IMR-90 (cell line): ENCODE data around the gene MPPED1. TPM values are rescaled to one million over a fixed set of nuclear protein-coding genes. Genes with fewer than 3 reads are reported as not detected.

Experiments used
- ATAC-seq: fragments of 200-7000 bp; cut with Tn5 transposase; 2 replicates; pipeline ENCODE4 v1.9.1; 2020; ENCODE audit warnings: low read depth, mild to moderate bottlenecking, moderate library complexity
- BruUV-seq: library from RNA; stranded (reverse); fragments of 400-500 nt; replicated peaks from 2 replicates; lab custom pipeline; 2021; lab: Mats Ljungman, UMichigan
- CTCF ChIA-PET: fragments of 300-600 bp; formaldehyde crosslinking; extraction: SDS; loops from one replicate; lab custom pipeline; 2021; ENCODE audit warnings: antibody characterized with exemption; lab: Yijun Ruan, JAX
- POLR2A ChIA-PET: fragments of 300-600 bp; sonication (Branson Sonifier 250); formaldehyde crosslinking; loops from one replicate; lab custom pipeline; 2022; ENCODE audit warnings: antibody characterized with exemption; ENCODE audit not compliant: unreplicated experiment; lab: Charles Lee
- DNase-seq: peaks from one replicate; pipeline ENCODE4 v3.0.0; 2013
- H2AFZ ChIP-seq: replicated peaks from 2 replicates; pipeline ENCODE3; 2013; ENCODE audit warnings: low read length, mild to moderate bottlenecking; ENCODE audit not compliant: poor library complexity
- H2AK5ac ChIP-seq: 2 replicates; pipeline ENCODE4 v1.6.1; 2013; ENCODE audit warnings: low read depth, low read length, inconsistent platforms
- H2AK9ac ChIP-seq: replicated peaks from 2 replicates; pipeline ENCODE3; 2013; ENCODE audit warnings: mild to moderate bottlenecking, low read depth, low read length, moderate library complexity; ENCODE audit not compliant: poor library complexity
- H2BK120ac ChIP-seq: 2 replicates; pipeline ENCODE4 v1.6.1; 2013; ENCODE audit warnings: low read depth, low read length, inconsistent platforms
- H2BK15ac ChIP-seq: 3 replicates; pipeline ENCODE4 v1.6.1; 2013; ENCODE audit warnings: low read depth, low read length, inconsistent platforms
- H2BK20ac ChIP-seq: 2 replicates; pipeline ENCODE4 v1.6.1; 2013; ENCODE audit warnings: low read depth, mild to moderate bottlenecking, inconsistent platforms, low read length, moderate library complexity
- H2BK5ac ChIP-seq: 2 replicates; pipeline ENCODE4 v1.6.1; 2013; ENCODE audit warnings: mild to moderate bottlenecking, low read depth, low read length, inconsistent platforms; ENCODE audit not compliant: poor library complexity, severe bottlenecking
- H3K14ac ChIP-seq: replicated peaks from 2 replicates; pipeline ENCODE4 v1.6.1; 2013; ENCODE audit warnings: low read depth, low read length, inconsistent platforms
- H3K18ac ChIP-seq: 2 replicates; pipeline ENCODE4 v1.6.1; 2013; ENCODE audit warnings: low read depth, low read length, control low read depth
- H3K23ac ChIP-seq: 2 replicates; pipeline ENCODE4 v1.6.1; 2013; ENCODE audit warnings: low read depth, low read length, inconsistent platforms
- H3K27ac ChIP-seq: 2 replicates; pipeline ENCODE4 v1.5.1; 2013; ENCODE audit warnings: mild to moderate bottlenecking, control low read depth, low read length; ENCODE audit not compliant: insufficient read depth
- H3K27me3 ChIP-seq: 2 replicates; pipeline ENCODE4 v1.6.1; 2013; ENCODE audit warnings: low read length; ENCODE audit not compliant: control insufficient read depth, insufficient read depth
- H3K36me3 ChIP-seq: 2 replicates; pipeline ENCODE4 v1.6.1; 2013; ENCODE audit warnings: low read length, mixed read lengths; ENCODE audit not compliant: control insufficient read depth, insufficient read depth
- H3K4ac ChIP-seq: 2 replicates; pipeline ENCODE4 v1.6.1; 2013; ENCODE audit warnings: low read depth, low read length, inconsistent platforms
- H3K4me1 ChIP-seq: 2 replicates; pipeline ENCODE4 v1.6.1; 2013; ENCODE audit warnings: low read length, mixed read lengths; ENCODE audit not compliant: control insufficient read depth, insufficient read depth
- H3K4me2 ChIP-seq: 2 replicates; pipeline ENCODE4 v1.6.1; 2013; ENCODE audit warnings: low read depth, mild to moderate bottlenecking, control low read depth, low read length, moderate library complexity
- H3K4me3 ChIP-seq: 2 replicates; pipeline ENCODE4 v1.5.1; 2013; ENCODE audit warnings: low read depth, mild to moderate bottlenecking, control low read depth, low read length, moderate library complexity; ENCODE audit not compliant: insufficient read depth
- H3K56ac ChIP-seq: 2 replicates; pipeline ENCODE4 v1.6.1; 2013; ENCODE audit warnings: low read length, inconsistent platforms; ENCODE audit not compliant: insufficient read depth; ENCODE audit errors: extremely low read depth
- H3K79me1 ChIP-seq, 2 experiments: 2 replicates each; pipeline ENCODE4 v1.6.1; 2013; ENCODE audit warnings: low read length in 2 of 2, inconsistent platforms in 1 of 2, low read depth in 1 of 2
- H3K9ac ChIP-seq: 2 replicates; pipeline ENCODE4 v1.6.1; 2013; ENCODE audit warnings: low read depth, low read length, control low read depth
- H3K9me1 ChIP-seq: 2 replicates; pipeline ENCODE4 v1.6.1; 2013; ENCODE audit warnings: low read length, inconsistent platforms; ENCODE audit not compliant: insufficient read depth
- H3K9me3 ChIP-seq: 2 replicates; pipeline ENCODE4 v1.6.1; 2013; ENCODE audit warnings: low read length; ENCODE audit not compliant: control insufficient read depth, insufficient read depth
- H4K20me1 ChIP-seq: 2 replicates; pipeline ENCODE4 v1.6.1; 2013; ENCODE audit warnings: low read length, inconsistent platforms; ENCODE audit not compliant: insufficient read depth
- H4K5ac ChIP-seq: 2 replicates; pipeline ENCODE4 v1.6.1; 2013; ENCODE audit warnings: mild to moderate bottlenecking, low read depth, low read length, control low read depth
- H4K8ac ChIP-seq, 2 experiments: 2 replicates each; pipeline ENCODE4 v1.6.1; 2013; ENCODE audit warnings: low read depth in 2 of 2, low read length in 2 of 2, control low read depth in 1 of 2, inconsistent platforms in 1 of 2
- H4K91ac ChIP-seq: 2 replicates; pipeline ENCODE4 v1.6.1; 2013; ENCODE audit warnings: low read depth, low read length, inconsistent platforms; ENCODE audit not compliant: insufficient read depth
- MXI1 ChIP-seq: IDR thresholded peaks from 2 replicates; pipeline ENCODE4 v1.6.1; 2012; ENCODE audit warnings: low read depth, mild to moderate bottlenecking, low read length, moderate library complexity, borderline replicate concordance
- POLR2A ChIP-seq: IDR thresholded peaks from 2 replicates; pipeline ENCODE4 v1.6.1; 2012; ENCODE audit warnings: mild to moderate bottlenecking, low read depth, low read length
- RAD21 ChIP-seq: IDR thresholded peaks from 2 replicates; pipeline ENCODE4 v1.6.1; 2012; ENCODE audit warnings: low read length, improper control_type of control experiment
- RCOR1 ChIP-seq: IDR thresholded peaks from 2 replicates; pipeline ENCODE4 v1.6.1; 2012; ENCODE audit warnings: mild to moderate bottlenecking, low read length, improper control_type of control experiment; ENCODE audit not compliant: insufficient replicate concordance
- SMC3 ChIP-seq: fragments of 150-350 bp; IDR thresholded peaks from 2 replicates; pipeline ENCODE4 v1.6.1; 2016; ENCODE audit warnings: low read depth, mild to moderate bottlenecking, antibody characterized with exemption, low read length, moderate library complexity
- USF2 ChIP-seq: fragments of 150-350 bp; IDR thresholded peaks from 2 replicates; pipeline ENCODE4 v1.6.1; 2017; ENCODE audit warnings: mild to moderate bottlenecking, antibody characterized with exemption, low read length, low read depth
- WGBS, 2 experiments: methylation state at CpG; one replicate each; pipeline versions ENCODE4 v1.1.5 to v1.1.7; 2013; ENCODE audit warnings: missing lambda C conversion rate in 2 of 2; ENCODE audit not compliant: insufficient read length in 1 of 2; ENCODE audit errors: extremely low coverage in 2 of 2; 5-methylcytosine and 5-hydroxymethylcytosine counted together
- dilution Hi-C: fragments of 300-500 bp; cut with HindIII; formaldehyde crosslinking; loops from one replicate; pipeline ENCODE4 v1.14.3; 2018; ENCODE audit warnings: low sequenced_read_pairs; ENCODE audit not compliant: unreplicated experiment
- in situ Hi-C: fragments of 300-500 bp; cut with MboI; formaldehyde crosslinking; loops from 3 replicates; pipeline ENCODE4 v1.14.3; 2019; ENCODE audit warnings: low sequenced_read_pairs, inconsistent platforms, mixed read lengths
- intact Hi-C: fragments of 100-400 bp; cut with micrococcal nuclease; formaldehyde crosslinking; loops from 2 replicates; pipeline ENCODE4 v1.10.0; 2022
- polyA plus RNA-seq, 3 experiments: library from polyadenylated mRNA; depleted of rRNA; stranded (reverse); fragments of >200 nt; gene quantifications; 2 replicates each; pipeline ENCODE4 v1.2.3, GENCODE V29; 2012; ENCODE audit warnings: low replicate concordance in 1 of 3
- total RNA-seq: library from RNA; depleted of rRNA; stranded (reverse); fragments of >200 nt; gene quantifications from 2 replicates; pipeline ENCODE4 v1.2.3, GENCODE V29; 2012
- TF ChIP-seq, protein P1 (sequence below): fragments of 150-350 bp; IDR thresholded peaks from 2 replicates; pipeline ENCODE4 v1.6.1; 2016; ENCODE audit warnings: low read depth, mild to moderate bottlenecking, low read length, moderate library complexity, borderline replicate concordance

Gene MPPED1
- total and polyA plus RNA-seq, 2 of the 4 experiments (the other 2 are of a cell fraction), result not detected

DNA sequence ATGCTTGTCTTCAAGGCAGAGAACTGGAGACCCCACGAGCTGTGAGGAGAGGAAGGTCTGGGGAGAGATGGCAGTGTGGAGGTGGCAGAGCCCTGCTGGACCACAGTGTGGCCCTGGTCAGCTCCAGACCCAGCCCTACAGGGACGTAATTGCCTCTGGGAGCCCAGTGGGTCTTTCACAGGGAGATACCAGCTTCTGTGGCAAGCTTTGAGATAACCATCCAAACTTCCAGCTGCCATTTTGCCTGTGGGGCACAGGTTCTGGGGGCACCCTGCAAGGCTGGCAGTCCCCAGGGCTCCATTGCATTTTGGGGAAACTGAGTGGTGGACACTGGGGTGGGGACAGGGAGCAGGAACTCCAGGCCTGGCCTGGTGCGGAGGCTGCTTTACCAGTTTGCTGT, 10.2 kb upstream of the MPPED1 start:
- Histone ChIP-seq H3K79me1 (no peaks in the 10 kb centered on the region), H3K14ac (no peak overlapping the region), H3K56ac (no peak overlapping the region), H2AK5ac (no peak overlapping the region), H4K8ac (no peak overlapping the region), H2BK5ac (no peak overlapping the region), H3K4me1 (no peaks in the 10 kb centered on the region), H3K36me3 (no peaks in the 10 kb centered on the region), H2BK15ac (no peak overlapping the region), H2BK20ac (no peak overlapping the region), H3K9ac (no peak overlapping the region), H3K9me1 (no peaks in the 10 kb centered on the region), H3K23ac (no peak overlapping the region), H4K20me1 (no peaks in the 10 kb centered on the region), H2BK120ac (no peak overlapping the region), H2AFZ (no peak overlapping the region), H4K5ac (no peak overlapping the region), H3K27me3 (peaks cover 5% of the 10 kb centered on the region; the same call in 1 of the 2 replicates), H3K9me3 (no peaks in the 10 kb centered on the region), H2AK9ac (no peak overlapping the region), H3K18ac (no peak overlapping the region), H3K4me3 (no peak overlapping the region), H3K27ac (no peak overlapping the region), H3K4me2 (no peak overlapping the region), H3K4ac (no peak overlapping the region), H4K91ac (no peak overlapping the region)
- in situ Hi-C loops (no loop called here), dilution Hi-C loops (no loop called here), intact Hi-C loops (no loop called here)
- DNase-seq (no peak), ATAC-seq (no peak)
- TF ChIP-seq, protein P1, sequence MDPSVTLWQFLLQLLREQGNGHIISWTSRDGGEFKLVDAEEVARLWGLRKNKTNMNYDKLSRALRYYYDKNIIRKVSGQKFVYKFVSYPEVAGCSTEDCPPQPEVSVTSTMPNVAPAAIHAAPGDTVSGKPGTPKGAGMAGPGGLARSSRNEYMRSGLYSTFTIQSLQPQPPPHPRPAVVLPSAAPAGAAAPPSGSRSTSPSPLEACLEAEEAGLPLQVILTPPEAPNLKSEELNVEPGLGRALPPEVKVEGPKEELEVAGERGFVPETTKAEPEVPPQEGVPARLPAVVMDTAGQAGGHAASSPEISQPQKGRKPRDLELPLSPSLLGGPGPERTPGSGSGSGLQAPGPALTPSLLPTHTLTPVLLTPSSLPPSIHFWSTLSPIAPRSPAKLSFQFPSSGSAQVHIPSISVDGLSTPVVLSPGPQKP, result no peak
- TF ChIP-seq SMC3, result no peak
- TF ChIP-seq MXI1, result no peak
- TF ChIP-seq USF2, result no peak
- TF ChIP-seq RCOR1, result no peak
- no peak for TF ChIP-seq RAD21
- no peak for TF ChIP-seq POLR2A
- CTCF ChIA-PET, result no interaction called here
- POLR2A ChIA-PET, result no interaction called here
- no CpG with 5 or more reads among the region's 3 CpGs for WGBS, 2 experiments
- BruUV-seq, result no TSS peak
